Measurements from ENCODE around the gene FABP7. TPM values are rescaled to one million over a fixed set of nuclear protein-coding genes. Genes with fewer than 3 reads are reported as not detected.

Gene FABP7
- total and polyA plus RNA-seq, 8 donors: 2.8 TPM; not detected in 7

- WGBS, 5 donors: 79 to 94% (median 82%) methylated on average over 1 of the region's 1 CpG
- Histone ChIP-seq H3K4me1 (peaks cover 3 to 60% (median 44%) of the 10 kb centered on the region in 4 donors), H3K4me3 (no peak overlapping the region), H3K9me3 (no peaks in the 10 kb centered on the region), H3K27ac (peak overlapping the region in 1 of 5 donors; percentile 79), H3K36me3 (peaks cover 4 to 18% (median 12%) of the 10 kb centered on the region in 4 donors), H3K27me3 (no peaks in the 10 kb centered on the region)
- DNase-seq: no peak
- intact Hi-C loops (cut with DNase I; ENCODE audit: low total_unique reads): no loop called here
- TF ChIP-seq CTCF (IDR thresholded peaks at IDR 0.05) (no peak), EP300 (IDR thresholded peaks at IDR 0.05) (no peak), POLR2A (IDR thresholded peaks at IDR 0.05) (no peak)
These were observed 21.9 kb downstream of the FABP7 start for GRCh38 chr6:122801397-122801796.

GRCh38 chr6:122803171-122803661 lies 23.7 kb downstream of the FABP7 start:
- Histone ChIP-seq H3K4me1 (peaks cover 3 to 46% (median 34%) of the 10 kb centered on the region in 4 donors), H3K36me3 (peaks cover 4 to 16% (median 10%) of the 10 kb centered on the region in 4 donors), H3K4me3 (no peak overlapping the region), H3K27me3 (no peaks in the 10 kb centered on the region), H3K9me3 (no peaks in the 10 kb centered on the region), H3K27ac (peak overlapping the region in 2 of 5 donors; percentile 45 to 65)
- DNase-seq: no peak
- intact Hi-C loops (cut with DNase I; ENCODE audit: low total_unique reads): no loop called here
- no peak for TF ChIP-seq CTCF (IDR thresholded peaks at IDR 0.05)
- TF ChIP-seq POLR2AphosphoS5 (IDR thresholded peaks at IDR 0.05): peak in 2 of 3 donors; percentile 44 to 51
- no peak for TF ChIP-seq POLR2A (IDR thresholded peaks at IDR 0.05)
- no peak for TF ChIP-seq EP300 (IDR thresholded peaks at IDR 0.05)
- 3 to 22% (median 5%) methylated on average over 4 of the region's 4 CpGs for WGBS, 5 donors

GRCh38 chr6:122804962-122805485 lies 25.5 kb downstream of the FABP7 start:
- Histone ChIP-seq H3K27me3 (no peaks in the 10 kb centered on the region), H3K9me3 (no peaks in the 10 kb centered on the region), H3K4me3 (no peak overlapping the region), H3K4me1 (peaks cover 0 to 31% (median 25%) of the 10 kb centered on the region in 4 donors), H3K36me3 (peaks cover 4 to 16% (median 9%) of the 10 kb centered on the region in 4 donors), H3K27ac (peak overlapping the region in 2 of 5 donors; percentile 6 to 15)
- no peak for TF ChIP-seq POLR2AphosphoS5 (IDR thresholded peaks at IDR 0.05)
- no peak for TF ChIP-seq CTCF (IDR thresholded peaks at IDR 0.05)
- no peak for TF ChIP-seq POLR2A (IDR thresholded peaks at IDR 0.05)
- TF ChIP-seq EP300 (IDR thresholded peaks at IDR 0.05): no peak
- peak in 1 of 2 donors; percentile 65 for DNase-seq
- intact Hi-C loops (cut with DNase I; ENCODE audit: low total_unique reads): no loop called here
- WGBS, 5 donors: 59 to 74% (median 72%) methylated on average over 5 of the region's 5 CpGs

- Histone ChIP-seq H3K27ac (peak overlapping the region in 1 of 5 donors; percentile 6), H3K4me3 (no peak overlapping the region), H3K36me3 (peaks cover 4 to 16% (median 9%) of the 10 kb centered on the region in 4 donors), H3K4me1 (peaks cover 0 to 22% (median 16%) of the 10 kb centered on the region in 4 donors), H3K9me3 (no peaks in the 10 kb centered on the region), H3K27me3 (no peaks in the 10 kb centered on the region)
- DNase-seq: no peak
- TF ChIP-seq POLR2A (IDR thresholded peaks at IDR 0.05) (no peak), CTCF (IDR thresholded peaks at IDR 0.05) (no peak), POLR2AphosphoS5 (IDR thresholded peaks at IDR 0.05) (no peak), EP300 (IDR thresholded peaks at IDR 0.05) (no peak)
- WGBS, 5 donors: 77 to 89% (median 80%) methylated on average over 2 of the region's 2 CpGs
- intact Hi-C loops (cut with DNase I; ENCODE audit: low total_unique reads): no loop called here
These were observed 26.8 kb downstream of the FABP7 start for GRCh38 chr6:122806291-122806690.

Data from stomach (tissue), 9 donors.